Left colon (tissue), 2 donors: ENCODE data around the gene DDAH2. TPM values are rescaled to one million over a fixed set of nuclear protein-coding genes. Genes with fewer than 3 reads are reported as not detected.
A peak's percentile ranks its signal among the peaks of the same experiment; 100 is the strongest.
"Not testable (repeated sequence)": the region's sequence is repeated elsewhere in the genome, so short reads cannot be mapped to it uniquely, and the experiment has no call there.

Source experiments
- ATAC-seq: fragments of 200-7000 bp; cut with Tn5 transposase; one replicate; pipeline ENCODE4 v1.9.1; 2020; ENCODE audit warnings: mild to moderate bottlenecking, moderate library complexity
- DNase-seq, 2 donors: peaks; one replicate each; pipeline ENCODE4 v3.0.0-alpha.2; 2020
- intact Hi-C, 2 donors: fragments of 100-400 bp; cut with DNase I in 1 of 2; cut with micrococcal nuclease in 1 of 2; formaldehyde crosslinking; loops; one replicate each; pipeline versions ENCODE4 v1.11.2 to v1.14.0; 2022; cut with DNase I, micrococcal nuclease
- total RNA-seq, 2 donors: library from RNA; stranded (reverse); fragmentation: NEBNext Ultra II Directional; extraction: Animal tissue kit (Norgen Biotek cat#: 25700); gene quantifications; one replicate each; pipeline ENCODE4 v1.2.1, GENCODE V29; 2021
- donor health status: DM: no; HTN: no; CAD: no.
- donor health status: DM: yes; HTN: yes; CAD: no.

Gene DDAH2
- total RNA-seq, 2 donors from 2014 or later: 84.2 to 139 TPM

GRCh38 chr6:31721351-31722020, 7.6 kb downstream of the DDAH2 start, which contains the start of gene LY6G6C:
TSS of gene LY6G6C (minus strand) at chr6:31721746. CDS start at chr6:31721679, 67 bp downstream.
- ATAC-seq (no peak), DNase-seq (no peak)
- intact Hi-C loops: no loop called here

- no peak for DNase-seq
- intact Hi-C loops: no loop called here
- peak; percentile 15 for ATAC-seq
Measured at GRCh38 chr6:31720196-31720770, 8.8 kb downstream of the DDAH2 start.

- ATAC-seq: no peak
- intact Hi-C loops: no loop called here
- no peak for DNase-seq
Measured at GRCh38 chr6:31719001-31719400, 10.1 kb downstream of the DDAH2 start.

- intact Hi-C loops: no loop called here
- ATAC-seq (peak; percentile 84), DNase-seq (peak in 1 of 2 donors; percentile 74)
Measured at GRCh38 chr6:31718265-31718664, 10.8 kb downstream of the DDAH2 start.

GRCh38 chr6:31717499-31718222, 11.4 kb downstream of the DDAH2 start:
- intact Hi-C loops: no loop called here
- DNase-seq (no peak), ATAC-seq (no peak)

- no peak for ATAC-seq
Measured at GRCh38 chr6:31715022-31715958, 13.8 kb downstream of the DDAH2 start, which contains the start of gene LY6G6D. TSS of gene LY6G6D (plus strand) at chr6:31715348. CDS start at chr6:31715356, 8 bp downstream.

GRCh38 chr6:31713991-31714684, 15.0 kb downstream of the DDAH2 start:
- ATAC-seq: peak; percentile 49
- intact Hi-C loops: no loop called here
- peak in 1 of 2 donors; percentile 39 for DNase-seq

More at GRCh38 chr6:31715022-31715958, 13.8 kb downstream of the DDAH2 start, which contains the start of gene LY6G6D:
- intact Hi-C loops: no loop called here
- DNase-seq: no peak

- no peak for ATAC-seq
- intact Hi-C loops: no loop called here
- DNase-seq: no peak
Measured at GRCh38 chr6:31713465-31713864, 15.6 kb downstream of the DDAH2 start.

- ATAC-seq (peak; percentile 59), DNase-seq (peak in 1 of 2 donors; percentile 35)
- intact Hi-C loops: no loop called here
Measured at GRCh38 chr6:31712296-31712695, 16.8 kb downstream of the DDAH2 start.

GRCh38 chr6:31711233-31711632, 17.9 kb downstream of the DDAH2 start:
- intact Hi-C loops: no loop called here
- ATAC-seq (peak; percentile 81), DNase-seq (peak; percentile 53 to 66)

GRCh38 chr6:31710523-31711219, 18.4 kb downstream of the DDAH2 start:
- peak in 1 of 2 donors; percentile 32 for DNase-seq
- ATAC-seq: peak; percentile 4
- intact Hi-C loops: no loop called here

GRCh38 chr6:31709157-31709556, 19.9 kb downstream of the DDAH2 start:
- DNase-seq, intact Hi-C loops, ATAC-seq: not testable (repeated sequence)

GRCh38 chr6:31708224-31708623, 20.9 kb downstream of the DDAH2 start:
- DNase-seq: no peak
- no peak for ATAC-seq
- intact Hi-C loops: no loop called here

GRCh38 chr6:31707701-31708100, 21.4 kb downstream of the DDAH2 start:
- ATAC-seq (no peak), DNase-seq (no peak)
- intact Hi-C loops: no loop called here

- no peak for DNase-seq
- ATAC-seq: no peak
- intact Hi-C loops: no loop called here
Measured at GRCh38 chr6:31706599-31706998, 22.5 kb downstream of the DDAH2 start, which contains the start of gene LY6G6F. TSS of gene LY6G6F (plus strand) at chr6:31706866. CDS start at chr6:31706907, 41 bp downstream.

- ATAC-seq: no peak
- intact Hi-C loops: no loop called here
- no peak for DNase-seq
Measured at GRCh38 chr6:31705931-31706330, 23.2 kb downstream of the DDAH2 start.
